Measurements from ENCODE around the gene ADI1.

- no peak for TF ChIP-seq CTCF (IDR thresholded peaks at IDR 0.05; ENCODE audit: low read length)
- no peak for TF ChIP-seq EZH2 (IDR thresholded peaks at IDR 0.05; ENCODE audit: borderline replicate concordance, low read length)
Observed at GRCh38 chr2:3454802-3455201, 64.5 kb downstream of the ADI1 start.
